Placental epithelial cell (primary cell): Measurements from ENCODE around the gene MFSD11. TPM values are rescaled to one million over a fixed set of nuclear protein-coding genes. Genes with fewer than 3 reads are reported as not detected.

Experiments
- small RNA-seq: library from RNA; depleted of rRNA; stranded (forward); fragments of <200 nt; gene quantifications from one replicate; pipeline ENCODE3, GENCODE V24; 2012
- total RNA-seq: library from RNA; depleted of rRNA; stranded (reverse); fragments of >200 nt; gene quantifications from 2 replicates; pipeline ENCODE4 v1.2.3, GENCODE V29; 2012

MFSD11 gene
- 46.2 and 49.5 TPM in 2 replicates for total RNA-seq

GRCh38 chr17:76737676-76738467, at the start of gene MFSD11:
MFSD11 (plus strand) TSS chr17:76738119; CDS start chr17:76738353, 234 bp downstream.

DNA sequence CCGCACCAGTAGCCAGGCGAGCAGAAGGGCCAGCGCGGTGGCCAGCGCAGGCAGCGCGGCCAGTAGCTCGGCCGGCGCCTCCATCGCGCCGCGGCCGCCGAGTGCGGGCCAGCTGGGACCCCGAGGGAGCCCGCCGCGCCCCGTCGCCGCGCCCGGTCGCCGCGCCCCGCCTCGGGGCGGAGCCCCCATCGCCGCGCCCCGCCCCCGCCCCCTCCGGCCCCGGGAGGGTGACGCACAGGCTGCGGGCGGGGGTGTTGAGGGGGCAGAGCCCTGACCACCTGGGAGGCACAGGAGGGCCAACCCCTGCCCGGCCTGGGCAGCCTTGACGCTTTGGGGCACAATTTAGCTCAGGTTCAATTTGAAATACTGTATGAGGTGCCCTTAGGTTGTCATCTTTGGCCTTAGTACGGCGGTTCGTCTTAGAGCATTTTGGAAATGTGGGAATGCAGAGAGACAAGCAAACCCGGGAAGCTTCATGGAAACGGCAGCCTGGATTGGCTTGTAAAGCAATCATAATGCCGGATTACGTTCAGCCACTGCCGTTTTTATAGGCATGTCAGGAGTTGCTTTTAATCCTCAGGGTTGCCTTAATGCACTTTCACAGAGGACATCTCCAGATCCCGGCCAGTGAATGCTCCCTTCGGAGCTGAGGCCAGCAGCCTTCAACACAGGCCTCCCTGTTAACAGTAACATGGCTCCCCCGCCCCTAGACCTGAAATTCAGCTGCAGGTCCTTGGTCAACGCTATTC, 26.9 kb upstream of the MFSD11 start, which contains the start of gene MXRA7:
TSS of gene MXRA7 (minus strand) at position 103 of the 749 bp plus-strand sequence. CDS start at position 84, 19 bp downstream.

GRCh38 chr17:76726231-76726775, 11.6 kb upstream of the MFSD11 start, which contains the start of gene JMJD6:
JMJD6 (minus strand) TSS chr17:76726606; CDS start chr17:76726475, 131 bp downstream.

GRCh38 chr17:76726776-76727718, 10.9 kb upstream of the MFSD11 start, which contains the start of gene METTL23:
METTL23 (plus strand) TSS chr17:76726839; CDS start chr17:76729711, 2,872 bp downstream.

GRCh38 chr17:76737082-76737675, 740 bp upstream of the MFSD11 start, which contains the start of gene SRSF2:
SRSF2 (minus strand) TSS chr17:76737331; CDS start chr17:76737160, 171 bp downstream.

Small RNAs within 50 kb of the gene (small RNA-seq; reads per million reads assigned to genes)
- gene AC005837.3 (not detected), gene RF02271 (not detected), gene RNU6-97P (not detected), gene RNY4P36 (not detected)

Other genes starting within 250 kb of the MFSD11 start
- 11.0 and 15.8 TPM in 2 replicates for gene RHBDF2, start 236.7 kb upstream of the MFSD11 start, total RNA-seq
- gene CYGB, start 200.4 kb upstream of the MFSD11 start, total RNA-seq: 1.2 and 2.0 TPM in 2 replicates
- 0.43 TPM in 1 of 2 replicates, not detected in the other for gene PRCD, start 198.1 kb upstream of the MFSD11 start, total RNA-seq
- gene ST6GALNAC2, start 152.3 kb upstream of the MFSD11 start, total RNA-seq: 8.6 and 20.8 TPM in 2 replicates
- 0.79 and 1.3 TPM in 2 replicates for gene ST6GALNAC1, start 94.4 kb upstream of the MFSD11 start, total RNA-seq
- gene MXRA7, start 27.2 kb upstream of the MFSD11 start, total RNA-seq: 263 and 346 TPM in 2 replicates
- 11.4 and 11.5 TPM in 2 replicates for gene JMJD6, start 11.5 kb upstream of the MFSD11 start, total RNA-seq
- gene METTL23, start 11.3 kb upstream of the MFSD11 start, total RNA-seq: 17.9 and 23.2 TPM in 2 replicates
- gene SRSF2, start 788 bp upstream of the MFSD11 start, total RNA-seq: 94.6 and 210 TPM in 2 replicates
- gene MGAT5B, start 130.3 kb downstream of the MFSD11 start, total RNA-seq: 2.0 and 2.1 TPM in 2 replicates